AG08396 (cell line): ENCODE measurements around the gene GANC.
"Not testable (repeated sequence)": the region's sequence is repeated elsewhere in the genome, so short reads cannot be mapped to it uniquely, and the experiment has no call there.

ENCODE experiments used
- DNase-seq: peaks from one replicate; pipeline ENCODE4 v3.0.0; 2012; ENCODE audit warnings: low spot score, mixed read lengths

GANC gene

GRCh38 chr15:42272939-42273899 is at the start of gene GANC, which contains the start of gene TMEM87A:
TSS of gene GANC (plus strand) at chr15:42273201. CDS start at chr15:42274482, 1,281 bp downstream.
TSS of gene TMEM87A (minus strand) at chr15:42273433. CDS start at chr15:42273398, 35 bp downstream.
- peak; percentile 93 for DNase-seq

- DNase-seq = no peak
Observed at GRCh38 chr15:42226648-42227047, 46.4 kb upstream of the GANC start.

- no peak for DNase-seq
Observed at GRCh38 chr15:42228036-42228435, 45.0 kb upstream of the GANC start.

- DNase-seq = not testable (repeated sequence)
Observed at GRCh38 chr15:42228981-42229380, 44.0 kb upstream of the GANC start.

GRCh38 chr15:42231088-42231487 is 41.9 kb upstream of the GANC start:
- no peak for DNase-seq

- DNase-seq = no peak
Observed at GRCh38 chr15:42232606-42233005, 40.4 kb upstream of the GANC start.

- no peak for DNase-seq
Observed at GRCh38 chr15:42233107-42233506, 39.9 kb upstream of the GANC start.

GRCh38 chr15:42239528-42240182 is 33.3 kb upstream of the GANC start:
- peak; percentile 5 for DNase-seq

- no peak for DNase-seq
Observed at GRCh38 chr15:42240823-42241222, 32.2 kb upstream of the GANC start.

- DNase-seq = no peak
Observed at GRCh38 chr15:42253300-42253699, 19.7 kb upstream of the GANC start.

- no peak for DNase-seq
Observed at GRCh38 chr15:42264795-42265194, 8.2 kb upstream of the GANC start.

- no peak for DNase-seq
Observed at GRCh38 chr15:42267286-42267685, 5.7 kb upstream of the GANC start.

GRCh38 chr15:42270551-42270950 is 2.5 kb upstream of the GANC start:
- DNase-seq = no peak

GRCh38 chr15:42270996-42271395 is 2.0 kb upstream of the GANC start:
- DNase-seq = no peak

- DNase-seq = peak; percentile 45
Observed at GRCh38 chr15:42273900-42274701, 1.1 kb downstream of the GANC start.

GRCh38 chr15:42274702-42274989 is 1.6 kb downstream of the GANC start:
- DNase-seq = no peak

GRCh38 chr15:42275780-42276391 is 2.9 kb downstream of the GANC start:
- no peak for DNase-seq

GRCh38 chr15:42276762-42277161 is 3.8 kb downstream of the GANC start:
- DNase-seq = no peak

GRCh38 chr15:42279234-42279723 is 6.3 kb downstream of the GANC start:
- DNase-seq = no peak

- no peak for DNase-seq
Observed at GRCh38 chr15:42282344-42282743, 9.3 kb downstream of the GANC start.

GRCh38 chr15:42282926-42283325 is 9.9 kb downstream of the GANC start:
- no peak for DNase-seq

- DNase-seq = no peak
Observed at GRCh38 chr15:42283671-42284070, 10.7 kb downstream of the GANC start.
